HEK293 (cell line): ENCODE measurements around the gene KLK6.

Experiments
- CTCF ChIA-PET: fragments of 350-600 bp; formaldehyde crosslinking; extraction: SDS; loops from one replicate; lab custom pipeline; 2021; ENCODE audit warnings: antibody characterized with exemption; lab: Yijun Ruan, JAX
- POLR2A ChIA-PET: fragments of 300-600 bp; formaldehyde crosslinking; extraction: SDS; loops from one replicate; lab custom pipeline; 2020; ENCODE audit warnings: antibody characterized with exemption, inconsistent platforms; lab: Yijun Ruan, JAX
- H3K27ac ChIP-seq: fragments of 200-500 bp; sonication (Bioruptor generic); 2 replicates; pipeline ENCODE4 v1.5.1; 2014; ENCODE audit warnings: low read depth, low read length, control low read depth, inconsistent platforms; ENCODE audit errors: extremely low read depth
- H3K36me3 ChIP-seq, 2 experiments: fragments of 200-500 bp in 1 of 2; sonication (Bioruptor generic) in 1 of 2; 1 replicate in 1 of 2; 2 replicates in 1 of 2; pipeline ENCODE4 v1.5.1; 2014 to 2017; ENCODE audit warnings: inconsistent platforms in 2 of 2, low read length in 2 of 2; ENCODE audit not compliant: control insufficient read depth in 2 of 2, insufficient read depth in 1 of 2
- H3K4me1 ChIP-seq: fragments of 200-500 bp; sonication (Bioruptor generic); 2 replicates; pipeline ENCODE4 v1.5.1; 2014; ENCODE audit warnings: mild to moderate bottlenecking, low read length, inconsistent platforms; ENCODE audit not compliant: control insufficient read depth, insufficient read depth
- H3K4me3 ChIP-seq: 2 replicates; pipeline ENCODE4 v1.5.1; 2011; ENCODE audit warnings: low read depth, mild to moderate bottlenecking, control low read depth, low read length, moderate library complexity
- H3K9me3 ChIP-seq: fragments of 200-500 bp; sonication (Bioruptor generic); 2 replicates; pipeline ENCODE4 v1.5.1; 2014; ENCODE audit warnings: low read depth, low read length, inconsistent platforms; ENCODE audit not compliant: control insufficient read depth, insufficient read depth
- GLIS2 ChIP-seq: fragments of 450-650 bp; formaldehyde crosslinking; IDR thresholded peaks from 2 replicates; pipeline ENCODE4 v1.5.1; 2016; ENCODE audit warnings: missing biosample characterization, missing genetic modification characterization
- HOXC10 ChIP-seq: sonication (generic); formaldehyde crosslinking; IDR thresholded peaks from 2 replicates; pipeline ENCODE4 v1.8.1; 2023; ENCODE audit warnings: mild to moderate bottlenecking, missing genetic modification reagents
- OVOL3 ChIP-seq: fragments of 450-650 bp; formaldehyde crosslinking; IDR thresholded peaks from 2 replicates; pipeline ENCODE4 v1.5.1; 2016; ENCODE audit warnings: missing biosample characterization, missing genetic modification characterization
- PRDM2 ChIP-seq: fragments of 450-650 bp; formaldehyde crosslinking; IDR thresholded peaks from 2 replicates; pipeline ENCODE4 v1.5.1; 2016; ENCODE audit warnings: missing biosample characterization, missing genetic modification characterization, borderline replicate concordance
- PRDM4 ChIP-seq: fragments of 450-650 bp; formaldehyde crosslinking; IDR thresholded peaks from 2 replicates; pipeline ENCODE4 v1.5.1; 2017; ENCODE audit warnings: missing biosample characterization, missing genetic modification characterization
- PRDM6 ChIP-seq: fragments of 450-650 bp; formaldehyde crosslinking; IDR thresholded peaks from 2 replicates; pipeline ENCODE4 v1.5.1; 2017; ENCODE audit warnings: missing biosample characterization, missing genetic modification characterization
- SCRT1 ChIP-seq: fragments of 450-650 bp; formaldehyde crosslinking; IDR thresholded peaks from 2 replicates; pipeline ENCODE4 v1.5.1; 2016; ENCODE audit warnings: missing biosample characterization, missing genetic modification characterization, borderline replicate concordance
- ZBTB10 ChIP-seq: fragments of 450-650 bp; formaldehyde crosslinking; IDR thresholded peaks from 2 replicates; pipeline ENCODE4 v1.5.1; 2016; ENCODE audit warnings: missing biosample characterization, missing genetic modification characterization
- ZFP37 ChIP-seq: fragments of 450-650 bp; formaldehyde crosslinking; IDR thresholded peaks from 2 replicates; pipeline ENCODE4 v1.5.1; 2016; ENCODE audit warnings: missing biosample characterization, missing genetic modification characterization
- ZFP69B ChIP-seq: fragments of 450-650 bp; formaldehyde crosslinking; IDR thresholded peaks from 2 replicates; pipeline ENCODE4 v1.5.1; 2016; ENCODE audit warnings: missing biosample characterization, missing genetic modification characterization
- ZNF169 ChIP-seq: fragments of 450-650 bp; formaldehyde crosslinking; IDR thresholded peaks from 2 replicates; pipeline ENCODE4 v1.5.1; 2016; ENCODE audit warnings: missing biosample characterization, missing genetic modification characterization
- ZNF202 ChIP-seq: fragments of 450-650 bp; formaldehyde crosslinking; IDR thresholded peaks from 2 replicates; pipeline ENCODE4 v1.5.1; 2016; ENCODE audit warnings: missing biosample characterization, missing genetic modification characterization, borderline replicate concordance
- ZNF214 ChIP-seq: fragments of 450-650 bp; formaldehyde crosslinking; IDR thresholded peaks from 2 replicates; pipeline ENCODE4 v1.5.1; 2017; ENCODE audit warnings: missing biosample characterization, mild to moderate bottlenecking, missing genetic modification characterization, borderline replicate concordance
- ZNF335 ChIP-seq: fragments of 450-650 bp; formaldehyde crosslinking; conservative IDR thresholded peaks from 2 replicates; pipeline ENCODE4 v1.5.1; 2016; ENCODE audit warnings: missing biosample characterization, missing genetic modification characterization
- ZNF366 ChIP-seq: fragments of 450-650 bp; formaldehyde crosslinking; conservative IDR thresholded peaks from 2 replicates; pipeline ENCODE4 v1.5.1; 2016; ENCODE audit warnings: missing biosample characterization, missing genetic modification characterization
- ZNF394 ChIP-seq: fragments of 450-650 bp; formaldehyde crosslinking; IDR thresholded peaks from 2 replicates; pipeline ENCODE4 v1.5.1; 2016; ENCODE audit warnings: missing biosample characterization, missing genetic modification characterization, mild to moderate bottlenecking, moderate library complexity, borderline replicate concordance
- ZNF426 ChIP-seq: fragments of 450-650 bp; formaldehyde crosslinking; IDR thresholded peaks from 2 replicates; pipeline ENCODE4 v1.5.1; 2017; ENCODE audit warnings: missing biosample characterization, missing genetic modification characterization, mild to moderate bottlenecking, inconsistent platforms, moderate library complexity
- ZNF433 ChIP-seq: fragments of 450-650 bp; formaldehyde crosslinking; IDR thresholded peaks from 2 replicates; pipeline ENCODE4 v1.5.1; 2016; ENCODE audit warnings: missing biosample characterization, missing genetic modification characterization, low read depth
- ZNF521 ChIP-seq: fragments of 450-650 bp; formaldehyde crosslinking; IDR thresholded peaks from 2 replicates; pipeline ENCODE4 v1.5.1; 2017; ENCODE audit warnings: missing biosample characterization, mild to moderate bottlenecking, missing genetic modification characterization
- ZNF585B ChIP-seq: fragments of 450-650 bp; formaldehyde crosslinking; IDR thresholded peaks from 2 replicates; pipeline ENCODE4 v1.5.1; 2016; ENCODE audit warnings: missing biosample characterization, missing genetic modification characterization
- ZNF629 ChIP-seq: fragments of 450-650 bp; formaldehyde crosslinking; IDR thresholded peaks from 2 replicates; pipeline ENCODE4 v1.5.1; 2017; ENCODE audit warnings: missing biosample characterization, missing genetic modification characterization

KLK6 gene

GRCh38 chr19:50922317-50922853 lies 47.0 kb downstream of the KLK6 start (continued):
- no peak for TF ChIP-seq ZBTB10 (tag by site-specific recombination)
- peak; percentile 98 for TF ChIP-seq ZFP69B (tag by site-specific recombination)
- no peak for TF ChIP-seq ZNF169 (tag by site-specific recombination)
- no peak for TF ChIP-seq ZNF433 (tag by site-specific recombination)
- no peak for TF ChIP-seq ZNF585B

- no peak overlapping the region for H3K4me3 ChIP-seq
- H3K36me3 ChIP-seq, result no peaks in the 10 kb centered on the region
- H3K9me3 ChIP-seq, result no peaks in the 10 kb centered on the region
- H3K4me1 ChIP-seq, result peaks cover 3% of the 10 kb centered on the region
- ChIA-PET POLR2A (interaction anchor here (0.5 to 1.8 kb wide), 4 partner anchors 39 to 197 kb away, joined by 3 to 31 read pairs (median 12); no protein-coding TSS in a partner anchor), CTCF (interaction anchor here (0.6 to 5.2 kb wide), 60 partner anchors 9 to 1419 kb away, joined by 3 to 79 read pairs (median 5); partner anchors contain the start of genes ACP4, KLK1, KLK15 and KLK4)
- no peak overlapping the region for H3K27ac ChIP-seq
- TF ChIP-seq ZFP37, result no peak
- no peak for TF ChIP-seq ZNF629
- no peak for TF ChIP-seq PRDM4 (tag by site-specific recombination)
- no peak for TF ChIP-seq PRDM6 (tag by site-specific recombination)
- no peak for TF ChIP-seq PRDM2 (tag by site-specific recombination)
- no peak for TF ChIP-seq SCRT1 (tag by site-specific recombination)
- no peak for TF ChIP-seq ZNF214 (tag by site-specific recombination)
- TF ChIP-seq ZNF426, result no peak
- TF ChIP-seq OVOL3 (tag by site-specific recombination), result no peak
- TF ChIP-seq ZNF169 (tag by site-specific recombination), result no peak
- TF ChIP-seq ZNF366 (tag by site-specific recombination), result peak; percentile 15; the same call in 1 of the 2 replicates
- TF ChIP-seq ZFP69B (tag by site-specific recombination), result no peak
- no peak for TF ChIP-seq HOXC10
- no peak for TF ChIP-seq ZNF521
- TF ChIP-seq ZNF335 (tag by site-specific recombination), result no peak
- TF ChIP-seq GLIS2, result no peak; the same call in 1 of the 2 replicates
- 0 out of 2 replicates have a peak, but pooled peaks have one; percentile 12 for TF ChIP-seq ZNF394
- no peak for TF ChIP-seq ZNF202
Observed at GRCh38 chr19:50921426-50922316, 47.7 kb downstream of the KLK6 start.
